Measurements from ENCODE around the gene TACO1.

TACO1 gene

GRCh38 chr17:63640038-63640437, 39.3 kb downstream of the TACO1 start:
- peaks cover 5% of the 10 kb centered on the region for H3K4me1 Mint-ChIP-seq (ENCODE audit: low read depth)
- H3K27me3 Mint-ChIP-seq (ENCODE audit: low read depth), result no peaks in the 10 kb centered on the region
- H3K4me3 Mint-ChIP-seq, result no peak overlapping the region
- H3K36me3 Mint-ChIP-seq (ENCODE audit: low read depth), result peaks cover 13% of the 10 kb centered on the region
- no peak overlapping the region for H3K27ac Mint-ChIP-seq
- H3K9me3 Mint-ChIP-seq, result no peaks in the 10 kb centered on the region

GRCh38 chr17:63641692-63642448, 41.2 kb downstream of the TACO1 start:
- no peak overlapping the region for H3K4me3 Mint-ChIP-seq
- no peaks in the 10 kb centered on the region for H3K9me3 Mint-ChIP-seq
- H3K36me3 Mint-ChIP-seq (ENCODE audit: low read depth), result peaks cover 15% of the 10 kb centered on the region
- H3K4me1 Mint-ChIP-seq (ENCODE audit: low read depth), result peaks cover 12% of the 10 kb centered on the region
- no peak overlapping the region for H3K27ac Mint-ChIP-seq
- H3K27me3 Mint-ChIP-seq (ENCODE audit: low read depth), result no peaks in the 10 kb centered on the region

- peaks cover 10% of the 10 kb centered on the region for H3K4me1 Mint-ChIP-seq (ENCODE audit: low read depth)
- H3K27me3 Mint-ChIP-seq (ENCODE audit: low read depth), result no peaks in the 10 kb centered on the region
- peaks cover 21% of the 10 kb centered on the region for H3K36me3 Mint-ChIP-seq (ENCODE audit: low read depth)
- H3K4me3 Mint-ChIP-seq, result no peak overlapping the region
- no peaks in the 10 kb centered on the region for H3K9me3 Mint-ChIP-seq
- peak overlapping the region; percentile 27 for H3K27ac Mint-ChIP-seq
Measured at GRCh38 chr17:63644846-63645245, 44.2 kb downstream of the TACO1 start.

GRCh38 chr17:63645775-63646487, 45.2 kb downstream of the TACO1 start:
- peak overlapping the region; percentile 53 for H3K27ac Mint-ChIP-seq

GRCh38 chr17:63646488-63646806, 45.8 kb downstream of the TACO1 start:
- Mint-ChIP-seq H3K27me3 (ENCODE audit: low read depth) (no peaks in the 10 kb centered on the region), H3K36me3 (ENCODE audit: low read depth) (peaks cover 21% of the 10 kb centered on the region)

More at GRCh38 chr17:63645775-63646487, 45.2 kb downstream of the TACO1 start:
- Mint-ChIP-seq H3K4me3 (no peak overlapping the region), H3K36me3 (ENCODE audit: low read depth) (peaks cover 21% of the 10 kb centered on the region), H3K9me3 (no peaks in the 10 kb centered on the region), H3K27me3 (ENCODE audit: low read depth) (no peaks in the 10 kb centered on the region), H3K4me1 (ENCODE audit: low read depth) (peaks cover 11% of the 10 kb centered on the region)

GRCh38 chr17:63647065-63647725, 46.5 kb downstream of the TACO1 start:
- no peaks in the 10 kb centered on the region for H3K27me3 Mint-ChIP-seq (ENCODE audit: low read depth)
- H3K4me1 Mint-ChIP-seq (ENCODE audit: low read depth), result peaks cover 11% of the 10 kb centered on the region
- peaks cover 24% of the 10 kb centered on the region for H3K36me3 Mint-ChIP-seq (ENCODE audit: low read depth)
- H3K27ac Mint-ChIP-seq, result no peak overlapping the region
- no peaks in the 10 kb centered on the region for H3K9me3 Mint-ChIP-seq
- no peak overlapping the region for H3K4me3 Mint-ChIP-seq

More at GRCh38 chr17:63646488-63646806, 45.8 kb downstream of the TACO1 start:
- Mint-ChIP-seq H3K4me1 (ENCODE audit: low read depth) (peaks cover 11% of the 10 kb centered on the region), H3K9me3 (no peaks in the 10 kb centered on the region), H3K27ac (peak overlapping the region; percentile 53), H3K4me3 (no peak overlapping the region)

- Mint-ChIP-seq H3K4me3 (no peak overlapping the region), H3K36me3 (ENCODE audit: low read depth) (peaks cover 31% of the 10 kb centered on the region), H3K27ac (no peak overlapping the region), H3K9me3 (no peaks in the 10 kb centered on the region), H3K4me1 (ENCODE audit: low read depth) (peaks cover 11% of the 10 kb centered on the region), H3K27me3 (ENCODE audit: low read depth) (no peaks in the 10 kb centered on the region)
Measured at GRCh38 chr17:63647936-63648335, 47.2 kb downstream of the TACO1 start.

GRCh38 chr17:63649813-63650212, 49.1 kb downstream of the TACO1 start:
- Mint-ChIP-seq H3K9me3 (no peaks in the 10 kb centered on the region), H3K4me1 (ENCODE audit: low read depth) (peaks cover 11% of the 10 kb centered on the region), H3K36me3 (ENCODE audit: low read depth) (peaks cover 36% of the 10 kb centered on the region), H3K27ac (no peak overlapping the region), H3K4me3 (no peak overlapping the region), H3K27me3 (ENCODE audit: low read depth) (no peaks in the 10 kb centered on the region)

- Mint-ChIP-seq H3K4me3 (no peak overlapping the region), H3K36me3 (ENCODE audit: low read depth) (peaks cover 25% of the 10 kb centered on the region), H3K9me3 (no peaks in the 10 kb centered on the region), H3K27me3 (ENCODE audit: low read depth) (no peaks in the 10 kb centered on the region), H3K27ac (no peak overlapping the region), H3K4me1 (ENCODE audit: low read depth) (peaks cover 4% of the 10 kb centered on the region)
Measured at GRCh38 chr17:63652106-63652505, 51.4 kb downstream of the TACO1 start.

- Mint-ChIP-seq H3K4me3 (no peak overlapping the region), H3K4me1 (ENCODE audit: low read depth) (peaks cover 4% of the 10 kb centered on the region), H3K27ac (no peak overlapping the region), H3K36me3 (ENCODE audit: low read depth) (peaks cover 28% of the 10 kb centered on the region), H3K9me3 (no peaks in the 10 kb centered on the region), H3K27me3 (ENCODE audit: low read depth) (no peaks in the 10 kb centered on the region)
Measured at GRCh38 chr17:63653050-63653449, 52.4 kb downstream of the TACO1 start.

GRCh38 chr17:63657786-63658185, 57.1 kb downstream of the TACO1 start:
- Mint-ChIP-seq H3K9me3 (no peaks in the 10 kb centered on the region), H3K4me3 (no peak overlapping the region), H3K4me1 (ENCODE audit: low read depth) (no peaks in the 10 kb centered on the region), H3K27me3 (ENCODE audit: low read depth) (no peaks in the 10 kb centered on the region), H3K27ac (no peak overlapping the region), H3K36me3 (ENCODE audit: low read depth) (peaks cover 27% of the 10 kb centered on the region)

Measured in T-helper 1 cell treated with Interleukin-12 subunit alpha and Interleukin-12 subunit beta and Interleukin-4 antibody, amounts not matched to agents 30 μg/mL and 1 μg/mL, for 36 hours (primary cell).